Measurements from ENCODE around the gene CDKAL1.
"Not testable (repeated sequence)": the region's sequence is repeated elsewhere in the genome, so short reads cannot be mapped to it uniquely, and the experiment has no call there.

Gene CDKAL1

DNA sequence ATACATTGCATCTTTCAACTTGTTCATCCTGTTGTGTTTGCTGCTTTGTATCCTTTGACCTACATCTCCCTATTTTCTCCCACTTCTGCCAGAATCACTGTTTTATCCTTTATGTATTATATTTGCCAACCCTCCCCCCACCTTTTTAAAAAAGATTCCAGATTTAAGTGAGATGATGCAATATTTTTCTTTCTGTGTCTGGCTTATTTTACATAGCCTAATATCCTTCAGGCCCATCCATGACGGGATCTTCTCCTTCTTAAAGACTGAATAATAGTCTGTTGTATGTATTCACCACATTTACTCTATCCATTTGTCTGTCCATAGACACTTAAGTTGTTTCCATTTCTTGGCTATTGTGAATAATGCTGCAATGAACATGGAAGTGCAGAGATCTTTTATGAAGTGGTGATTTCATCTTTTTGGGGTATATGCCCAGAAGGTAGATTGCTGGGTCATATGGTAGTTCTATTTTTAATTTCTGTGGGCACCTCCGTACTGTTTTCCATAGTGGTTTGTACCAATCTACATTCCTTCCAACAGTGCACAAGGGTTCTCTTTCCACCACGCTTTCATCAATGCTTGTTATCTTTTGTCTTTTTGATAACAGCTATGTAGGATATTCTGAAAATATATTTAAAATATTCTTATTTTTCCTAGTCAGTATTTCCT is 181.0 kb downstream of the CDKAL1 start:
- no peak for DNase-seq

DNA sequence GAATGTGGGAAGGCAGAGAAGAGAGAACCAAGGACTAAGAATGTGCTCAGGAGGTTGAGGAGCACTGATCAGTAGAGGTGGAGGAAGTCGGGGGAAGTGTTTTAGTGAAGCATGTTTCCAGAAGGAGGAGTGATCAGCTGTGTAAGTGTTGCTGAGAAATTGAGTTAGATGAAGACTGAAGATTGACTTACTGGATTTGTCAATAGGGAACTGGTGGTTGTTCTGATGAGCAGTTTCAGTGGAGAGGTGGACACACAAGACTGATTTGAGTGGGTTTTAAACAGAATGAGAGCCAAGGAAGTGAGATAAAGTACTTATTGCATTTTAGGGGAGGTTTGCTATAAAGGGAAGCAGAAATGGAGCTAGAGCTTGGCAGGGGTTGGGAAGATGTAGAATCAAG is 182.6 kb downstream of the CDKAL1 start:
- no peak for DNase-seq

DNA sequence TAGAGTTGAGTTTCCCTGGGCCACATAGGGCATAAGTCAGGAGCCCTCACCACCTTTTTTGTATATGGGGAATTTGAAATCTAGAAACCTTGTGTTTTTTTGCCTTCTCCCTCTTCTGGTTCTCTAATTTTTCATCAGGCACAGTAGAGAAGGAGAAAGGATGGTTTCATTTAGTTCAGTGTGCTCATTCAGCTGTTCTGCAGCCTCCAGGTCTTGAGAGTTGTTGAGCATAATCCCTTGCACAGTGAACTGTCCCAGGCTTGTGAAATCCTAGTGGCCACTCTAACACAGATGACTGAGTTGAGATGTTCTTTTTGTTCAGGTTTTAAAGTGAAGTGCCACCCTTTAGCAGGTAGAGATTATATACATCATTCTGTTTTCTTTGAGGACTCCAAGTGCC is 183.5 kb downstream of the CDKAL1 start:
- no peak for DNase-seq

DNA sequence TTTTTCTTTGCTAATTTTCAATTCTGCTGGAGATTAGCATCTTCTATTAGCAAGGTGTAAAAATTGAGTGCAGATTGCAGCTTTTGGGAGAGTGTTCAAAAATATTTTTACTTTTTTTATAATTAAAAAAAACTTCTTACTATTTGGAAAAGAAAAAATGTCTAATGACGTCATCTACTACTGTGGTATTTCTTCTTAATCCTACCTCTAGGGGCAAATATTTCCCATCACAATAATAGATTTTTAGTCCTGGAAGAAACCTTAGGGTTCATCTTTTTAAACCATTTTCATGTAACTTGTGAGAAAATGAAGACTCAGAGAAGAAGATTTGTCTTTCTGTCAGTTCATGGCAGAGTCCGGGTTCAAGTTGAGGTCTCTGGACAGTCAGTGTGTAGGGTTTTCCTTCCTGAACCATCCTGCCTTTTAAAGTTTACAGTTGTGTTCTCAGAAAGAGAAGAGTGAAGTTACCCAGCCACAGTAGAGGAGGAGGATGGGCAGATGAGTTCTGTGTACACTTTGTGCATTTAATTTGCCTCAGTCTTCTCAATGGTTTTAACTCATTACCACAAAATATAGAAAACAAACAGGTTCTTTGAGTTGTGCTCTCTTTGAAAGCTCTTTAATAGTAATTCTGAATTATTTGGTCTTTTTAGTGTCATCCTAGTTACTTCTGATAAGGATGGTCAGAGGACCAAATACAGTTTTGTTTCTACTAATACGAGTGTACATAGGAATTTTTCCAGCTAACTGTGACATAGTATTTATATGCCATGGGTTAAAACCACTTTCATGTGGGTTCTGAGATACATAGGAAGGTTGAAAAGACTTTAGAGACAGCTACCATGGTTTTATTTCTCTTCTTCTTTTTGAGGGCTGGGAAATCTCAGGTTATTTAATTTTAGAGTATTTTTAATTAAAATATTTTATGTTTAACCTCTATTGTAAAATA is 184.7 kb downstream of the CDKAL1 start:
- no peak for DNase-seq

DNA sequence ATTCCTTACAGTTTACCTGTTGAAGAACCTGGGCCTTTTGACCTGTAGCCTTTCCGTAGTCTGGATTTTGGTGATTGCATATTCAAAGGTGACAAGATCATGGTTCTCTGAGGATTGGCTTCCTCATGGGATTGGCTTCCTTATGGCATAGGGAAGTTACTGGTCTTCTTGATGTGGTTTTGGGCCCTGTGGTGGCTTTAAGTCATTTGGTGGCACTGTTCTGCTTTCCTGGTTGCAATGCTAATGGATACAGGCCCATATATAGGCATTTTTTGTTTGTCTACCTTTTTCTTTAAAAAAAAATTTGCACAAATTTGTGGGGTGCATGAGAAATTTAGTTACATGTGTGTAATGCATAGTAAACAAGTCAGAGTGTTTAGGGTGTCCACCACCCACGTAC is 185.7 kb downstream of the CDKAL1 start:
- DNase-seq, result no peak

DNA sequence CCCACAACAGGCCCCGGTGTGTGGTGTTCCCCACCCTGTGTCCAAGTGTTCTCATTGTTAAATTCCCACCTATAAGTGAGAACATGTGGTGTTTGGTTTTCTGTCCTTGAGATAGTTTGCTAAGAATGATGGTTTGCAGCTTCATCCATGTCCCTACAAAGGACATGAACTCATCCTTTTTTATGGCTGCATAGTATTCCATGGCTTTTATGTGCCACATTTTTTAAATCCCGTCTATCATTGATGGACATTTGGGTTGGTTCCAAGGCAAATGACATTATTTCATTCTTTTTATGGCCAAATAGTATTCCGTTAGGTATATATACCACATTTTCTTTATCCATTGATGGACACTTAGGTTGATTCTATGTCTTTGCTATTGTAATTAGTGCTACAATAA is 186.9 kb downstream of the CDKAL1 start:
- DNase-seq, result not testable (repeated sequence)

DNA sequence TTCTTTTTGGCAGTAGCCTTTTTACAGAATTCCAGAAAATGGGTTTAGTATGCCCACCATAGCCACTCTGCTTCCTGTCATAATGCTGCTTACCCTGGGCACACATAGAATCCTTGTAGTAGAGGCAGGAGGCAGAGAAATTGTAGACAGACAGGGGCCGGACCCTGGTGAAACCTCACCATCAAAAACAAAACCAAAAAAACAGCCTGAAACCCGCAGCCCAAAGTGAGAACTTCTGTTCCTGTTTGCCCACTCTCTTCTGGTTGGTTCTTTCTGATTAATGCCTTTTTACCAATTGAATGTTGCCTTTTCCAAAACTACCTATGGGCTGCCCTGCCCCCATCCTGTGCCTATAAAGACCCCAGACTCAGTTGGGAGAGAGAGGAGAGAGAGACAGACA is 188.2 kb downstream of the CDKAL1 start:
- no peak for DNase-seq

DNA sequence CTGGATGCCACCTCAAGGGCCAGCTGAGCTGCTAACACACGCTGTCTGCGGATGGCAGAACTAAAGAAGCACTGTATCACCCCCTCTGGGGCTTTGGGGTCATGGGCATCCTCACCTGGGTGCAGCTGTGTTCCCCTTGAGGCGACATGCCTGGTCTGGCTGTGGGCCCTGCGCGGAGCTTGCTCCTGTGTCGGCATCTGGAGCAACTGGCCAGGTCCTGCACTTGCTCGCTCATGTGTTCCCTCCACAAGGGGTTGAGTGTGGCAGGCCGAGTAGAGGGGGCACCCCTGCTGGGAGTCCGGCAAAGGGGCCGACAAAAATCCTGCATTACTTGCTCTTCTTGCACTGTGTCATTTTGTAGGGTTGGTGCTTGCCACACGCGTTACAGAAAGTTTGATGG is 189.0 kb downstream of the CDKAL1 start:
- DNase-seq, result no peak

DNA sequence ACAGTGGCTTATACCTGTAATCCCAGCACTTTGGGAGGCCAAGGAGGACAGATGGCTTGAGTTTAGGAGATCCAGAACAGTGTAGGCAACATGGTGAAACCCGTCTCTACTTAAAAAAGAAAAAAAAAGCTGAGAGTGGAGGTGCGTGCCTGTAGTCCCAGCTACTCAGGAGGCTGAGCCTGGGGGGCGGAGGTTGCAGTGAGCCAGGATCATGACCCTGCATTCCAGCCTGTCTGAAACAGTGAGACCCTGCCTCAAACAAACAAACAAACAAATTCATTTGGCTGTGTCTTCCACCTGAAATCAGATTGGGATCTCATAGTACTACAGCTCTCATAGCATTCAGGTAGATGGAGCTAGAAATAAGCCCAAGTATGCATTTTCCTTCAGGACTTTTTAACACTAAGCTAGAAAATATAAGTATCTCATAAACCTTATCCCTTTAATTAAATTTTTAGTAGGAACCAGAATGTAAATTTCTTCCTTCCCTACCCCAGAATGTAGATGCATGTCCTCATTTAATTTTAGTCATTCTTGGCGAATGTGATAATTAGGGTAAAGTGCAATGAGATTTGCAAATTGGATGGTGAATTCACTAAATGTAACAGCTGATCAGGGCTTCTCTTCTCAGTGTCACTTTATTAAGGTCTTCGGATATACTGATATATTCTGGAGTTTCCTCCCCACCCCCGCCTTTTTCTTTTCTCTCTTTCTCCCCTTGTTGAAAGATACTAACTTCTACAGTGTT is 190.4 kb downstream of the CDKAL1 start:
- no peak for DNase-seq

DNA sequence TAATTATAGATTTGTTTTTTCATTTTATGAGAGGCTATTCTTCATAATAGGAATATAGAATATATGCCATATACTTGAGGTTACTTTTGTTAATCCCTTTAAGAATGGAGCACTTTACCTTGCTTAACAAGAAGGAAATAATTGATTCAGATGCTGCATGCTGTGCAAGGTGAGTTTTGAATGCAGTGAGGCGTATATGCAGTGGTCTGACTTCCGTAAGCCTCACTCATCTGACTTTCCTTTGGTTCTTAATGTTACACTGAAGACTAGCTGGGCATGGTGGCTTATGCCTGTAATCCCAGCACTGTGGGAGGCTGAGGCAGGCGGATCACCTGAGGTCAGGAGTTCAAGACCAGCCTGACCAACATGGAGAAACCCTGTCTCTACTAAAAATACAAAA is 191.0 kb downstream of the CDKAL1 start:
- not testable (repeated sequence) for DNase-seq

DNA sequence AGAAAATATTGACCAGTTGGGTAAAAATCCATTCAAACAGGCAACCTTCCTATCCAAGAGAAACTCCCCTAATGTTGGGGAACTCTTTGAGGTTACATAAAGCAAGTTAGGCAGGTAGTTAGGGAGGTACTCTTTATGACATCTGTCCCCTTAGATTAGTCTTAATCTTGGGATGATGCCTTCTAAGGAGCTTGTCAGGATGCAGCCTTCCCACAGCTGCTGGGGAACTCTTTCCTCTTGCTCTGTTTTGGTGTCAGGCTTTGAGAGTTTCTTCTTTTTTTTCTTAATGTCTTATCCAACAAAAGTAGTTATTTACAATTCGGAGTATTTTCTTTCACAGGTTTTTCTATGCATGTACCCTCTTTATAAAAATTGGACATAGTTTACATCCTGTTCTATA is 194.8 kb downstream of the CDKAL1 start:
- DNase-seq, result no peak

DNA sequence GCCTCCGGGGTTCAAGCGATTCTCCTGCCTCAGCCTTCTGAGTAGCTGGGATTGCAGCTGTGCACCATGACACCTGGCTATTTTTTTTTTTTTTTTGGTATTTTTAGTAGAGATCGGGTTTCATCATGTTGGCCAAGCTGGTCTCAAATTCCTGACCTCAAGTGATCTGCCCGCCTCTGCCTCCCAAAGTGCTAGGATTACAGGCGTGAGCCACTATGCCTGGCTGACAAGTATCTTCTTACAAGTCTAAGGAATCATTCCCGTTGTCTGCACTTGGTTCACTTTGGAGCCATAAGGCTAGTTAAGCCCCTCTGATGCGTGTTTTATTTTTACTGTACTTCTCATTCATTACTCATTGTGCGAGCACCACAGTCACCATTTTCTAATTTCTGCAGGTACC is 198.1 kb downstream of the CDKAL1 start:
- not testable (repeated sequence) for DNase-seq

DNA sequence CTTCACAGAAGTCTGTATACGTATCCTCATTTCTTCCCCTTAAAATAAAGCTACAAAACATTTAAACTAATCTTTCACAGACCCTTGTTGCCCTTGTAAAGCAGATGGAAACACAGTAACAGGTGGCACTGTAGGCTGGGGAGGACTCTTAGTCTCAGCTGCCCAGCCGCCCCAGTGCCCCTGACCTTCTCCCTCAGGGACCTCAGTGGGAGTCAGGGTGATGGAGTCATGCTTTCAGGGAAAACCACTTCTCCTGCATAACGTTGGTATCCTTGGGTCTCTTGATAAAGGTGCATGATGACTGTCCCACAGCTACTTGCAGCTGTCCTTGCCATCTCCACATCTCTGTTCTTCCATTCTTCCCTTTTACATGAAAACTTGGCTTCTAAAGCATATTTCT is 198.6 kb downstream of the CDKAL1 start:
- no peak for DNase-seq

DNA sequence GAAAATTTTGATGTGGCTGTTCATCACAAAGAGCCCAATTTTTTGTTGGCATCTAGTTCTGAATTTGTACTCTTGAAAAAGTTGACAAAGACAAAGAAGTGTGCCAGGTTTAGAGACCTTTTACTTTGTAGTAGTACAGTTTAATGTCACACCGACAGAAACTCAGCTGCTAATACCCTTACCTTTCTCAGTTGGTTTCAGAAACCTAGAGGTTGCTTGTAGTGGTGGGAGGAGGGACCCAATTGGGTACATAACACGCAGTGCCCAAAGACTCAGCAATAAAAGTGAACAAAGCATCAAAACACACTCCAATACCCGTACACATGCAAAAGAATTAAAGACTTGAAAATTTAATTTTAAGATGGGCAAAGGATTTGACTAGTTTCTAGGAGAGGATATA is 203.7 kb downstream of the CDKAL1 start:
- DNase-seq, result no peak

DNA sequence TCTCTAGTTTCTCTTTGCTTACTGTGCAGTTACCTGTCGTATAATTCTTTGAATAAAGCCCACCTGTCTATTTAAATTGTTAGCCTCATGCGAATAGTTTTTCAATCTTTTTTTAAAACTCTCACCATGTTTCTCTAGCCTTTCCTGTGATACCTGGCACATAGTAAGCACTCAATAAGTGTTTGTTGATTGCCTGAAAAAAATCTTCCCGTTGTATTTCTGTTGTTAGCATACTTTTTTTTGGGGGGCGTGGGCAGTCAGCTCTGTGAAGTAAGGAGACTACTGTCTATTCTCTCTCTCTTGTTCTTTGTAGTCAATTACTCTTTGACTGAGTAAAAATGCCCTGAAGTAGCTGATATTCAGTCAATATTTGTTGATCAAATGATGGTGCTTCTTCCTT is 205.8 kb downstream of the CDKAL1 start:
- DNase-seq, result no peak

DNA sequence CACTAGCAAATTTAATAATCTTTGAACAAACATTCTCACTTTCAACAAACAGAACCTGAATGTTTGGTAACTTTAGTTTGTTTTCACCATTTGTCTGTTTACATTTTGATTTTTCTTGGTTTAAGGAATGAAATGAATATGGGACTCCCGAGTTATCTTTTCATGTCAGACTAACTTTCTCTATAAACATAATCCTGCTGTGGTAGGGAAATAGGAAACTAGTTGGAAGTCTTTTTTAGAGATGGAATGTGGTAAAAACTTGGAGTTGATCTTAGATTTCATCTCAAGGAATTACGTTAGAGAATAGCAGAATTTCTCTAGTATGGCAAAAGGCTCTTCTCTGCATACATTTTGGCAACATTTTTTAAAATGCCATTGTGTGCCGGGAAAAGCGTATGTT is 206.5 kb downstream of the CDKAL1 start:
- DNase-seq, result no peak

DNA sequence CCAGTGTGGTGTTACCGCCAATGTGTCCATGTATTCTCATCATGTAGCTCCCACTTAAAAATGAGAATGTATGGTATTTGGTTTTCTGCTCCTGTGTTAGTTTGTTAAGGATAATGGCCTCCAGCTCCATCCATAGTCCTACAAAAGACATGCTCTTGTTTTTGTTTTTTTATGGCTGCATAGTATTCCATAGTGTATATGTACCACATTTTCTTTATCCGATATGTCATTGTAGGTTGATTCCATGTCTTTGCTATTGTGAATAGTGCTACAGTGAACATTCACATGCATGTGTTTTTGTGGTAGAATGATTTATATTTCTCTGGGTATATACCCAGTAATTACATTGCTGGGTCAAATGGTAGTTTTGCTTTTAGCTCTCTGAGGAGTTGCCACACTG is 207.2 kb downstream of the CDKAL1 start:
- no peak for DNase-seq

DNA sequence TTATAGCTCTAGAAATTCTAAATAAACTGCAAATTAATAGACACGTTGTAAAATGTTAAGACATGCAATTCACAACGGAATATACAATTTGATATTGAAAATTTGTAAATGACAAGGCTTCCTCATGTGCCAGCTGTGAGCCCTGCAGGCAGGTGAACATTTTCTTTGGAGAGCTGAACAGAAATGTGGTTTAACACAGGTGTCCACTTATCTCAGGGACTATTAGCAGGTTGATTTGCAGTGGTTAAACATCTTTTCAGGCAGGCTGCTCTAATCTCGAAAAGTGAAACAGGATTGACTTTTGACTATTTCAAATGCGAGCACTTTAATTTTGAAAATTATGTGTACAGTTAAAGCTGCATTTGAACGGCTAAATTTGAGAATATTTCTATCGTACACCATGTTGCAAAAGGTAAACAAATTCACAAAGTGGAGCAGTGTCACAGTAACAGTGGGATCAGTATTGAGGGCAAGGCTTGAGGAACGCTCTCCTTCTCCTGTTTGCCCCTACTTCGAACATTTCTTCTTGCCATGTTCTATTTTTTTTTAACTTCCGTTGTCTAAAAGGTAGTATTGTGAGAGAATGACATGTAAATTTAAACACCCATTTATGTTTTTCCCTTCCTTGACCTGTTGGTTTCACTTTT is 210.8 kb downstream of the CDKAL1 start:
- peak; percentile 57 for DNase-seq

DNA sequence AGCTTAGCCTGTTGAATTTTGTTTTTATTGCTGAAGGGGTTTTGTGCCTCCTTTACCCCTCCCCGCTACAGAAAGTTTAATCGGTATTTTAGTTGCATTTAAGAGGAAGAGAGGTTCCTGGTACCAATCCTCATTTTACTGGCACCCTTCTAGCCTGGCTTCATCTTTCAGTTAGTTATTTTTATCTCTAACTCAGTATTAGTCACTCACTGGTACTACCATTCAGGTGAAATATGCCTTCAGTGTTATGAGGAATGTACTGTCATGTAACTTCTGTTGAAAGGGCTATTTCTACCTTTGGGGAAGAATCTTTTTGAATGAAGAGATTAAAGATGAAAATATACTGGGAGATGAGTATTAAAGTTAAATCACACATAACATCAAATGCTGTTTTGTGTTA is 211.8 kb downstream of the CDKAL1 start:
- DNase-seq, result peak; percentile 22

DNA sequence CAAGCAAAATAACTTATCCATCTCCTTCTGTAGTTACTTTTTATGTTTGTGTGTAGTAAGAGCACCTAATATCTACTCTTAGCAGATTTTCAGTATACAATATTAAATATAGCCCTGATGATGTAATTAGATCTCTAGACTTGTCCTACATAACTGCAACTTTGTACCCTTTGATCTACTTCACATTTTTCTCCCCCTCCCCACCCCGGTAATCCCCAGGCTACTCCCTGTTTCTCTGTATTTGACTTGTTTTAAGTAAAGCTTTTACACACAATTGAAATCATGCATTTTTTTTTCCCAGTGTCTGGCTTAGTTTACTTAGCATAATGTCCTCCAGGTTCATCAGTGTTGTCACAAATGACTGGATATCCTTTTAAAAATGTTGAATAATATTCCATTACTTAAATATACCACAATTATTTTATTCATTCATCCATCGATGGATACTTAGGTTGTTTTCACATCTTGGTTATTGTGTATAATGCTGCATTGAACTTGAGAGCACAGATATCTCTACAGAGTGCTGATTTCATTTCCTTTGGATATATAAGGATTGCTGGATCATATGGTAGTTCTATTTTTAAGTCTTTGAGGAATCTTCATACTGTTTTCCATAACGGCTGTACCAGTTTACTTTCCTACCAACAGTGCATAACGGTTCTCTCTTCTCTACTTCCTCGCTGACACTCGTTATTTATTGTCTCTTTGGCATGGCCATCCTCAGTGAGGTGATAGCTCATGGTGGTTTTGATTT is 212.7 kb downstream of the CDKAL1 start:
- DNase-seq, result no peak

DNA sequence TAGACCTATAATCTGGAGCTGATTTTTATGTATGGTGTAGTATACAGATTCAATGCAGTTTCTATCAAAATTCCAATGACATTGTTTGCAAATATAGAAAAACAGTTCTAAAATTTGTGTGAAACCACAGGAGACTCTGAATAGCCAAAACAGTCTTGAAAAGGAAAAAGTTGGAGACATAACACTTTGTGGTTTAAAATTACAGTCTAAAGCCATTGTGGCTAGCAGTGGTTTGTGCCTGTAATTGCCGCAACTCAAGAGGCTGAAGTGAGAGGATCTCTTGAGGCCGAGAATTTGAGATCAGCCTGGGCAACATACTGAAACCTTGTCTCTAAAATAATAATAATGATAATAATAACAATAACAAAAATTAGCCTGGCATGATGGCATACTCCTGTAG is 213.7 kb downstream of the CDKAL1 start:
- no peak for DNase-seq

DNA sequence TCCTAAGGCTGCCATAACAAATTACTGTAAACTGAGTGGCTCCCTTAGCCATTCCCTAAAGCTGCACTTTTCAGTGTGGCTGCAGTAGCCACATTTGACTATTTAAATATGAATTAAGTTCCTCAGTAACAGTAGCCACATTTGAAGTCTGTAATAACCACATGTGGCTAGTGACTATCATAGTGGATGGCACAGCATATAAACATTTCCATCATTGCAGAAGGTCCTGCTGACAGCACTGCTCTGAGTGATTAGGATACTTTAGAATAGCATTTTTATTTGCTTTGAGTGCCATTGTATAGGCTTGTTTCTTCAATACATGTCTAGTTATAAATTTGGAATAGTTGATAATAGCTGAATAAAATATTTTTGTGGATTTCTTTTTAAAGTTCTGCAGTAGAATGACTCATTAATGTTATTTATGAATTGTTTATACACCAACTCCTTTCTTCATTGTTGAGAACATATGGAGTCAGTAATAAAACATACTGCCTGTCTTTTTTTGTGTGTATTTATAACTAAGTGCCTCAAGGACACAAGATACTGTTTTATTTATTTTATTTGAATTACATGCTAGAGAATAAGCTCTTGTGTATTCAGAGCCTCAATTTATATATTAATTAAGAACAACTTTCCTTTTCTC is 217.2 kb downstream of the CDKAL1 start:
- DNase-seq, result no peak

All from NCI-H2029 (cell line).